T47D (cell line): ENCODE results near the gene RASIP1.
"Not testable (repeated sequence)": the region's sequence is repeated elsewhere in the genome, so short reads cannot be mapped to it uniquely, and the experiment has no call there.

Experiments used
- DNase-seq, 2 experiments: peaks; one replicate each; pipeline versions ENCODE4 v3.0.0 to v3.0.0-alpha.2; 2011 to 2012; ENCODE audit warnings: low read depth in 1 of 2, low spot score in 1 of 2
- JUND ChIP-seq: IDR thresholded peaks from 2 replicates; pipeline ENCODE4 v1.6.1; 2012; ENCODE audit warnings: low read depth
- in situ Hi-C: cut with HindIII; loops from 2 replicates; pipeline ENCODE4 v1.10.0; 2016; ENCODE audit warnings: low sequenced_read_pairs, low pct_unique_long_range_greater_than_20kb

RASIP1 gene

GRCh38 chr19:48680436-48681126 is 59.8 kb downstream of the RASIP1 start:
- TF ChIP-seq JUND: no peak
- no peak for DNase-seq
- in situ Hi-C loops: no loop called here

GRCh38 chr19:48680006-48680405 is 60.4 kb downstream of the RASIP1 start:
- in situ Hi-C loops, DNase-seq: not testable (repeated sequence)

- no peak for TF ChIP-seq JUND
- DNase-seq: no peak
- in situ Hi-C loops: no loop called here
These were observed 62.2 kb downstream of the RASIP1 start for GRCh38 chr19:48678201-48678600.

GRCh38 chr19:48676887-48677286 is 63.5 kb downstream of the RASIP1 start:
- no peak for DNase-seq
- TF ChIP-seq JUND: no peak
- in situ Hi-C loops: no loop called here

- DNase-seq: no peak
- TF ChIP-seq JUND: no peak
- in situ Hi-C loops: no loop called here
These were observed 63.9 kb downstream of the RASIP1 start for GRCh38 chr19:48676487-48676886.

GRCh38 chr19:48674921-48675824 is 65.2 kb downstream of the RASIP1 start:
- DNase-seq: peak; percentile 82 to 87
- no peak for TF ChIP-seq JUND
- in situ Hi-C loops: no loop called here

GRCh38 chr19:48674216-48674809 is 66.1 kb downstream of the RASIP1 start:
- DNase-seq: no peak

GRCh38 chr19:48673436-48674100 is 66.8 kb downstream of the RASIP1 start:
- no peak for DNase-seq
- no peak for TF ChIP-seq JUND
- in situ Hi-C loops: no loop called here

More at GRCh38 chr19:48674216-48674809, 66.1 kb downstream of the RASIP1 start:
- no peak for TF ChIP-seq JUND
- in situ Hi-C loops: no loop called here

GRCh38 chr19:48672994-48673393 is 67.4 kb downstream of the RASIP1 start, which contains the start of gene NTN5:
TSS of gene NTN5 (minus strand) at chr19:48673017. CDS start at chr19:48670986, 2,031 bp downstream.
- DNase-seq: no peak
- in situ Hi-C loops: no loop called here
- TF ChIP-seq JUND: no peak

GRCh38 chr19:48671446-48671995 is 68.9 kb downstream of the RASIP1 start:
- TF ChIP-seq JUND: no peak
- no peak for DNase-seq
- in situ Hi-C loops: no loop called here

GRCh38 chr19:48670699-48671445 is 69.5 kb downstream of the RASIP1 start:
- in situ Hi-C loops: no loop called here
- no peak for TF ChIP-seq JUND
- no peak for DNase-seq
